Measurements from ENCODE around the gene FCRL3. TPM values are rescaled to one million over a fixed set of nuclear protein-coding genes. Genes with fewer than 3 reads are reported as not detected.

The FCRL3 gene
- total and polyA plus RNA-seq, 10 of the 15 experiments (the other 5 are each of a cell fraction or from before 2014, with no cell fraction given): 0.04 to 2.3 (median 0.07) TPM; not detected in 5

DNA sequence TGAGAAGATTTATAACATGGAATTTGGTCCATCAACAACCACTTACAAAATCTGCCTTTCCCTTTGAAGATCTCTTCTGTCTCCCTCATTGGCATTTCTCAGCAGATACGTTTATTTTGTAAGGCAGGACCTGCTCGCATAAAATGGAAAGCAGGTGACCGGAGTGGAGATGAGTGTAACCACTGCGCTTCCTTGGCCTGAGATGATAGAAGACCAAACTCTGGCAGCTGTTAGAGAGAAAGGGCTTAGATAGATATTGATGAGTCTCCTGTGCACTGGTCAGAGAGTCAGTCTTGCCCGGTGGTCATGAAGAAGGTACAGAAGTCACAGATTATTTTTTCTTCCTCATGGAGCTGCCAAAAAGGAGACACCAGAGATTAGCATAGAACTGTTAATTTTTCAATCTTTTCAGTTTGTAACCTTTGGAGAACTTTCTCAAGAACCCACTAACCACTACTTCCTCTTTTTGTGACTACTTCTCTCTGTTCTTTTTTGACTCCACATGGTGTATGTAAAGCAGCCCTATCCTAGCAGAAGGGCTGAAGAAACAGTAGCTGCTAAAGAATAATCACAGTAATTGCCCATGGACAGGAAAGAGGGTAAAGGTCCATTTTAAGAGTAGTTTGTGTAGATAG lies 47.6 kb downstream of the FCRL3 start (continued):
- TF ChIP-seq, protein P1, sequence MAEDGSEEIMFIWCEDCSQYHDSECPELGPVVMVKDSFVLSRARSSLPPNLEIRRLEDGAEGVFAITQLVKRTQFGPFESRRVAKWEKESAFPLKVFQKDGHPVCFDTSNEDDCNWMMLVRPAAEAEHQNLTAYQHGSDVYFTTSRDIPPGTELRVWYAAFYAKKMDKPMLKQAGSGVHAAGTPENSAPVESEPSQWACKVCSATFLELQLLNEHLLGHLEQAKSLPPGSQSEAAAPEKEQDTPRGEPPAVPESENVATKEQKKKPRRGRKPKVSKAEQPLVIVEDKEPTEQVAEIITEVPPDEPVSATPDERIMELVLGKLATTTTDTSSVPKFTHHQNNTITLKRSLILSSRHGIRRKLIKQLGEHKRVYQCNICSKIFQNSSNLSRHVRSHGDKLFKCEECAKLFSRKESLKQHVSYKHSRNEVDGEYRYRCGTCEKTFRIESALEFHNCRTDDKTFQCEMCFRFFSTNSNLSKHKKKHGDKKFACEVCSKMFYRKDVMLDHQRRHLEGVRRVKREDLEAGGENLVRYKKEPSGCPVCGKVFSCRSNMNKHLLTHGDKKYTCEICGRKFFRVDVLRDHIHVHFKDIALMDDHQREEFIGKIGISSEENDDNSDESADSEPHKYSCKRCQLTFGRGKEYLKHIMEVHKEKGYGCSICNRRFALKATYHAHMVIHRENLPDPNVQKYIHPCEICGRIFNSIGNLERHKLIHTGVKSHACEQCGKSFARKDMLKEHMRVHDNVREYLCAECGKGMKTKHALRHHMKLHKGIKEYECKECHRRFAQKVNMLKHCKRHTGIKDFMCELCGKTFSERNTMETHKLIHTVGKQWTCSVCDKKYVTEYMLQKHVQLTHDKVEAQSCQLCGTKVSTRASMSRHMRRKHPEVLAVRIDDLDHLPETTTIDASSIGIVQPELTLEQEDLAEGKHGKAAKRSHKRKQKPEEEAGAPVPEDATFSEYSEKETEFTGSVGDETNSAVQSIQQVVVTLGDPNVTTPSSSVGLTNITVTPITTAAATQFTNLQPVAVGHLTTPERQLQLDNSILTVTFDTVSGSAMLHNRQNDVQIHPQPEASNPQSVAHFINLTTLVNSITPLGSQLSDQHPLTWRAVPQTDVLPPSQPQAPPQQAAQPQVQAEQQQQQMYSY (CRISPR knock-in tag; IDR thresholded peaks at IDR 0.05): no peak
- TF ChIP-seq, protein P2, sequence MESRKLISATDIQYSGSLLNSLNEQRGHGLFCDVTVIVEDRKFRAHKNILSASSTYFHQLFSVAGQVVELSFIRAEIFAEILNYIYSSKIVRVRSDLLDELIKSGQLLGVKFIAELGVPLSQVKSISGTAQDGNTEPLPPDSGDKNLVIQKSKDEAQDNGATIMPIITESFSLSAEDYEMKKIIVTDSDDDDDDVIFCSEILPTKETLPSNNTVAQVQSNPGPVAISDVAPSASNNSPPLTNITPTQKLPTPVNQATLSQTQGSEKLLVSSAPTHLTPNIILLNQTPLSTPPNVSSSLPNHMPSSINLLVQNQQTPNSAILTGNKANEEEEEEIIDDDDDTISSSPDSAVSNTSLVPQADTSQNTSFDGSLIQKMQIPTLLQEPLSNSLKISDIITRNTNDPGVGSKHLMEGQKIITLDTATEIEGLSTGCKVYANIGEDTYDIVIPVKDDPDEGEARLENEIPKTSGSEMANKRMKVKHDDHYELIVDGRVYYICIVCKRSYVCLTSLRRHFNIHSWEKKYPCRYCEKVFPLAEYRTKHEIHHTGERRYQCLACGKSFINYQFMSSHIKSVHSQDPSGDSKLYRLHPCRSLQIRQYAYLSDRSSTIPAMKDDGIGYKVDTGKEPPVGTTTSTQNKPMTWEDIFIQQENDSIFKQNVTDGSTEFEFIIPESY (IDR thresholded peaks at IDR 0.05): no peak
- TF ChIP-seq, protein P3, sequence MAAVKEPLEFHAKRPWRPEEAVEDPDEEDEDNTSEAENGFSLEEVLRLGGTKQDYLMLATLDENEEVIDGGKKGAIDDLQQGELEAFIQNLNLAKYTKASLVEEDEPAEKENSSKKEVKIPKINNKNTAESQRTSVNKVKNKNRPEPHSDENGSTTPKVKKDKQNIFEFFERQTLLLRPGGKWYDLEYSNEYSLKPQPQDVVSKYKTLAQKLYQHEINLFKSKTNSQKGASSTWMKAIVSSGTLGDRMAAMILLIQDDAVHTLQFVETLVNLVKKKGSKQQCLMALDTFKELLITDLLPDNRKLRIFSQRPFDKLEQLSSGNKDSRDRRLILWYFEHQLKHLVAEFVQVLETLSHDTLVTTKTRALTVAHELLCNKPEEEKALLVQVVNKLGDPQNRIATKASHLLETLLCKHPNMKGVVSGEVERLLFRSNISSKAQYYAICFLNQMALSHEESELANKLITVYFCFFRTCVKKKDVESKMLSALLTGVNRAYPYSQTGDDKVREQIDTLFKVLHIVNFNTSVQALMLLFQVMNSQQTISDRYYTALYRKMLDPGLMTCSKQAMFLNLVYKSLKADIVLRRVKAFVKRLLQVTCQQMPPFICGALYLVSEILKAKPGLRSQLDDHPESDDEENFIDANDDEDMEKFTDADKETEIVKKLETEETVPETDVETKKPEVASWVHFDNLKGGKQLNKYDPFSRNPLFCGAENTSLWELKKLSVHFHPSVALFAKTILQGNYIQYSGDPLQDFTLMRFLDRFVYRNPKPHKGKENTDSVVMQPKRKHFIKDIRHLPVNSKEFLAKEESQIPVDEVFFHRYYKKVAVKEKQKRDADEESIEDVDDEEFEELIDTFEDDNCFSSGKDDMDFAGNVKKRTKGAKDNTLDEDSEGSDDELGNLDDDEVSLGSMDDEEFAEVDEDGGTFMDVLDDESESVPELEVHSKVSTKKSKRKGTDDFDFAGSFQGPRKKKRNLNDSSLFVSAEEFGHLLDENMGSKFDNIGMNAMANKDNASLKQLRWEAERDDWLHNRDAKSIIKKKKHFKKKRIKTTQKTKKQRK (IDR thresholded peaks at IDR 0.05; ENCODE audit: low read depth, low read length): no peak
- TF ChIP-seq ZNF217 (IDR thresholded peaks at IDR 0.05) (peak; percentile 97), KDM1A (IDR thresholded peaks at IDR 0.05; ENCODE audit: borderline replicate concordance) (no peak), NFIC (IDR thresholded peaks at IDR 0.05; ENCODE audit: low read depth, low read length) (peak; percentile 60; the same call in 1 of the 2 replicates), BMI1 (IDR thresholded peaks at IDR 0.05; ENCODE audit: borderline replicate concordance) (peak; percentile 44; the same call in 1 of the 2 replicates), SREBF2 (IDR thresholded peaks at IDR 0.05; ENCODE audit: low read length) (no peak), SIN3A (IDR thresholded peaks at IDR 0.05; ENCODE audit: low read depth, low read length) (no peak), EP300 (IDR thresholded peaks at IDR 0.05; ENCODE audit: borderline replicate concordance in 1 of 2, control insufficient read depth in 1 of 2, low read depth in 2 of 2, low read length in 2 of 2) (peak; percentile 52 to 66; a peak in 1 of 4 replicates), NBN (IDR thresholded peaks at IDR 0.05) (no peak), ASH2L (IDR thresholded peaks at IDR 0.05; ENCODE audit: borderline replicate concordance, low read depth) (no peak)
- TF ChIP-seq, protein P4, sequence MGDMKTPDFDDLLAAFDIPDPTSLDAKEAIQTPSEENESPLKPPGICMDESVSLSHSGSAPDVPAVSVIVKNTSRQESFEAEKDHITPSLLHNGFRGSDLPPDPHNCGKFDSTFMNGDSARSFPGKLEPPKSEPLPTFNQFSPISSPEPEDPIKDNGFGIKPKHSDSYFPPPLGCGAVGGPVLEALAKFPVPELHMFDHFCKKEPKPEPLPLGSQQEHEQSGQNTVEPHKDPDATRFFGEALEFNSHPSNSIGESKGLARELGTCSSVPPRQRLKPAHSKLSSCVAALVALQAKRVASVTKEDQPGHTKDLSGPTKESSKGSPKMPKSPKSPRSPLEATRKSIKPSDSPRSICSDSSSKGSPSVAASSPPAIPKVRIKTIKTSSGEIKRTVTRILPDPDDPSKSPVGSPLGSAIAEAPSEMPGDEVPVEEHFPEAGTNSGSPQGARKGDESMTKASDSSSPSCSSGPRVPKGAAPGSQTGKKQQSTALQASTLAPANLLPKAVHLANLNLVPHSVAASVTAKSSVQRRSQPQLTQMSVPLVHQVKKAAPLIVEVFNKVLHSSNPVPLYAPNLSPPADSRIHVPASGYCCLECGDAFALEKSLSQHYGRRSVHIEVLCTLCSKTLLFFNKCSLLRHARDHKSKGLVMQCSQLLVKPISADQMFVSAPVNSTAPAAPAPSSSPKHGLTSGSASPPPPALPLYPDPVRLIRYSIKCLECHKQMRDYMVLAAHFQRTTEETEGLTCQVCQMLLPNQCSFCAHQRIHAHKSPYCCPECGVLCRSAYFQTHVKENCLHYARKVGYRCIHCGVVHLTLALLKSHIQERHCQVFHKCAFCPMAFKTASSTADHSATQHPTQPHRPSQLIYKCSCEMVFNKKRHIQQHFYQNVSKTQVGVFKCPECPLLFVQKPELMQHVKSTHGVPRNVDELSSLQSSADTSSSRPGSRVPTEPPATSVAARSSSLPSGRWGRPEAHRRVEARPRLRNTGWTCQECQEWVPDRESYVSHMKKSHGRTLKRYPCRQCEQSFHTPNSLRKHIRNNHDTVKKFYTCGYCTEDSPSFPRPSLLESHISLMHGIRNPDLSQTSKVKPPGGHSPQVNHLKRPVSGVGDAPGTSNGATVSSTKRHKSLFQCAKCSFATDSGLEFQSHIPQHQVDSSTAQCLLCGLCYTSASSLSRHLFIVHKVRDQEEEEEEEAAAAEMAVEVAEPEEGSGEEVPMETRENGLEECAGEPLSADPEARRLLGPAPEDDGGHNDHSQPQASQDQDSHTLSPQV (IDR thresholded peaks at IDR 0.05): no peak
- TF ChIP-seq, protein P5, sequence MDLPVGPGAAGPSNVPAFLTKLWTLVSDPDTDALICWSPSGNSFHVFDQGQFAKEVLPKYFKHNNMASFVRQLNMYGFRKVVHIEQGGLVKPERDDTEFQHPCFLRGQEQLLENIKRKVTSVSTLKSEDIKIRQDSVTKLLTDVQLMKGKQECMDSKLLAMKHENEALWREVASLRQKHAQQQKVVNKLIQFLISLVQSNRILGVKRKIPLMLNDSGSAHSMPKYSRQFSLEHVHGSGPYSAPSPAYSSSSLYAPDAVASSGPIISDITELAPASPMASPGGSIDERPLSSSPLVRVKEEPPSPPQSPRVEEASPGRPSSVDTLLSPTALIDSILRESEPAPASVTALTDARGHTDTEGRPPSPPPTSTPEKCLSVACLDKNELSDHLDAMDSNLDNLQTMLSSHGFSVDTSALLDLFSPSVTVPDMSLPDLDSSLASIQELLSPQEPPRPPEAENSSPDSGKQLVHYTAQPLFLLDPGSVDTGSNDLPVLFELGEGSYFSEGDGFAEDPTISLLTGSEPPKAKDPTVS (IDR thresholded peaks at IDR 0.05; ENCODE audit: low read depth, low read length): no peak
